ENCODE results near the gene PAMR1.

- peak; percentile 54 to 58 for TF ChIP-seq CTCF (conservative IDR thresholded peaks at IDR 0.05 in 1 of 2, IDR thresholded peaks at IDR 0.05 in 1 of 2; ENCODE audit: low read depth in 1 of 2, low read length in 2 of 2)
- no peak for TF ChIP-seq EZH2 (IDR thresholded peaks at IDR 0.05; ENCODE audit: low read length, missing control alignments)
Measured at GRCh38 chr11:35404388-35404775, 121.0 kb downstream of the PAMR1 start.

Data from fibroblast of lung (primary cell).